Choroid plexus epithelial cell (primary cell): ENCODE data around the gene CSTB.

Experiments used
- DNase-seq: peaks from one replicate; pipeline ENCODE4 v3.0.0-alpha.2; 2010; ENCODE audit warnings: low read depth
- H3K4me3 ChIP-seq: 2 replicates; pipeline ENCODE4 v1.5.1; 2011; ENCODE audit warnings: low read depth, mild to moderate bottlenecking, control low read depth, low read length, moderate library complexity
- TF ChIP-seq, protein P1 (sequence below): conservative IDR thresholded peaks from 2 replicates; pipeline ENCODE4 v1.5.1; 2011; ENCODE audit warnings: low read depth, mild to moderate bottlenecking, control low read depth, inconsistent platforms, low read length, moderate library complexity

The CSTB gene

DNA sequence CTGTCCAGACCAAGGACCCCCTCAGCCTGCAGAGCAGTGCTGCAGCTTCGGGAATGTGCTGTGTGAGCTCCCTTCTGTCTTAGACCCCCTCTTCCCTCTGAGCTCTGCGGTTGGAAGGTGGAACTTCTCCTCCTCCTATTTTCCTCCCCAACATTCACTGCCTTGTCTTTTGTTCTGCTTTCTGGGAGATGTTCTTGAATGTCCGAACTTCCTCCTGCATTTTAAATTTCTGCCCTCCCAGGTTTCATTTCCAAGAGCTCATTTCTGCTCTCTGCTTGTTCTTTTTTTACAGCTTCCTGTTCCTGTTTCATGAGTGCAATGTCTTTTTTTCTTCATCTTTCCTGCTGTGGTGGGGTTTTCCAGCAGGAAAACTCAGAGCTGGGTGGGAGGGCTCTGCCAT, 42.6 kb upstream of the CSTB start:
- TF ChIP-seq, protein P1, sequence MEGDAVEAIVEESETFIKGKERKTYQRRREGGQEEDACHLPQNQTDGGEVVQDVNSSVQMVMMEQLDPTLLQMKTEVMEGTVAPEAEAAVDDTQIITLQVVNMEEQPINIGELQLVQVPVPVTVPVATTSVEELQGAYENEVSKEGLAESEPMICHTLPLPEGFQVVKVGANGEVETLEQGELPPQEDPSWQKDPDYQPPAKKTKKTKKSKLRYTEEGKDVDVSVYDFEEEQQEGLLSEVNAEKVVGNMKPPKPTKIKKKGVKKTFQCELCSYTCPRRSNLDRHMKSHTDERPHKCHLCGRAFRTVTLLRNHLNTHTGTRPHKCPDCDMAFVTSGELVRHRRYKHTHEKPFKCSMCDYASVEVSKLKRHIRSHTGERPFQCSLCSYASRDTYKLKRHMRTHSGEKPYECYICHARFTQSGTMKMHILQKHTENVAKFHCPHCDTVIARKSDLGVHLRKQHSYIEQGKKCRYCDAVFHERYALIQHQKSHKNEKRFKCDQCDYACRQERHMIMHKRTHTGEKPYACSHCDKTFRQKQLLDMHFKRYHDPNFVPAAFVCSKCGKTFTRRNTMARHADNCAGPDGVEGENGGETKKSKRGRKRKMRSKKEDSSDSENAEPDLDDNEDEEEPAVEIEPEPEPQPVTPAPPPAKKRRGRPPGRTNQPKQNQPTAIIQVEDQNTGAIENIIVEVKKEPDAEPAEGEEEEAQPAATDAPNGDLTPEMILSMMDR = no peak
- no peak overlapping the region for H3K4me3 ChIP-seq
- no peak for DNase-seq

DNA sequence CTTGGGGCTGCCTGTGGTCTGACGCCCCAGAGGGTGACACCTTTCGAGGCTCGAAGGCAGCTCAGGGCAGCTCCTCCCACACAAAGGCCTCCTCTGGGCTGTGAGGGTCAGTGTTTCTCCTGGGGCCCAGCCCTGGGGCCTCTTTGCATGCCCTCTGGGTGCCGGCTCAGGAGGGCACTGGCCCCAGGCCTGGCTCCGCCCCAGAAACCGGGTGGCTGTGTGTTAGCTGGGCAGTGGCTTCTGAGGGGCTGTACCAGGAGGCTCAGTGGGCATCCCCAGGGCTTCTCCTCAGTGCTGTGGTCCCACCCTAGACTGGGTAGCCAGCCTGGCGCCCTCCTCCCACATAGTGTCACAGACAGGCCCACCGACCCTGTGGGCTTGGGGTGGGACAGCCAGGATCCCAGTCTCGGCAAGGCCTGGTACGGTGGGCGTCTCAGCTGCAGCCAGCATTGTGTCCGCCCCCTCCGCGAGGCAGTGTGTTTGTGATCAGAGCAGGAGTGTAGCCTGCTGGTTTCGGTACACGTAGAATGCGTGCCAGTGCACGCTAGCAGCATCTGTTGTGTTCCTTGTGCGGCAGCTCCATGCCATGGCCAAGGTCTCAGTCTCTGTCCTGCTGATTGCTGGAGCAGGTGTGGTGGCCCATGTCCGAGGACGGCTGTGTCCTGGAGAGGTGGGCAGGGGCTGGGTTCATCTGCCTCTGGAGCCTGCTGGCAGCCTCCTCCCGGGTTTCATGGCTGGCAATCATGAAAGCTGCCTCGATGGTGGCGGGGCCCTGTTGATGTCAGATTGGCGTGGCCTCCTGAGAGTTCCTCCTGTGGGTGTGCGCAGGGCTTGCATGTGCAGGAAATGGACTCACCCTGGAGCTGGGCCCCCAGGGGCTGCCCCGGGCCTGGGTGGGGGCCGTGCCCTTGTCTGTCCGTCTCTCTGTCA, 41.3 kb upstream of the CSTB start:
- TF ChIP-seq, protein P1 = no peak
- H3K4me3 ChIP-seq = no peak overlapping the region
- no peak for DNase-seq

DNA sequence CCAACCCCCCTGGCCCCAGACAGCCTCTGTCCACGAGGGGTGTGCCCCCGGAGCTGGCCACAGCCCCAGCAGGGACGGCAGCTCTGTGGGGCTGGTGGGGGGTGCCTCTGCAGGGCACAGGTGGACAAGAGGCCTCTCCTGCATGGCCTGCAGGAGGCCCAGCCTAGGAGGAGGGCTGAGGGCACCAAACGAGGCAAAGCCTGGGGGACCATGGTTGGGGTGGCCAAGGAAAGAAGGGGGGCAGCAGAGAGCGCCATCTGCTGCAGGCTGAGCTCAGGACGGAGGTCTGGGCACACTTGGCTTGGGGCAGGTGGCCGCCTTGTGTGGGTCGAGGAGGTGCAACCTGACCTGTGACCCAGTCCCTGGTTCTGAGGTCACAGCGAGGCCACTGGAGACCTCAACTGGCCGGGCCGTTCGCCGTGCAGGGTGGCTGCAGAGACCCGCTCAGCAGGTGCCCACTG, 40.5 kb upstream of the CSTB start:
- H3K4me3 ChIP-seq = no peak overlapping the region
- no peak for DNase-seq
- TF ChIP-seq, protein P1 = peak; percentile 30

DNA sequence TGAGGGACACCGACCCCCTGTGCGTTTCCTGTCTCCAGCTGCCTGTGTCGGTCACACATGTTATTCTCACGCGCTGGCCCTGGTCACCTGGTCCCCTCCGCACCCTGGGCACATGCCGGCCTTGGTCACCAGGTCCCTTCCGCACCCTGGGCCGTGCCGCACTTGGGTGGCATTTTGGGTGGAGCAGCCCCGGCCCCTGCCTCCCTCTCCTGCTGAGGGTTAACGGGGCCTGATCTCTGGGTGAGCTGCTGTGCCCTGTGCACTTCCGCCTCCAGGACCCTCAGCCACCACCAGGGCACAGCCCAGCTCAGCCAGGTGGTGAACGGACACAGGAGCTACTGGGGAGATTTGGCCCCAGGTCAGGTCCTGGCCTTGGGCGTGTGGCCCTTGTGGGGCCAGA, 39.9 kb upstream of the CSTB start:
- H3K4me3 ChIP-seq = no peak overlapping the region
- TF ChIP-seq, protein P1 = no peak
- no peak for DNase-seq

DNA sequence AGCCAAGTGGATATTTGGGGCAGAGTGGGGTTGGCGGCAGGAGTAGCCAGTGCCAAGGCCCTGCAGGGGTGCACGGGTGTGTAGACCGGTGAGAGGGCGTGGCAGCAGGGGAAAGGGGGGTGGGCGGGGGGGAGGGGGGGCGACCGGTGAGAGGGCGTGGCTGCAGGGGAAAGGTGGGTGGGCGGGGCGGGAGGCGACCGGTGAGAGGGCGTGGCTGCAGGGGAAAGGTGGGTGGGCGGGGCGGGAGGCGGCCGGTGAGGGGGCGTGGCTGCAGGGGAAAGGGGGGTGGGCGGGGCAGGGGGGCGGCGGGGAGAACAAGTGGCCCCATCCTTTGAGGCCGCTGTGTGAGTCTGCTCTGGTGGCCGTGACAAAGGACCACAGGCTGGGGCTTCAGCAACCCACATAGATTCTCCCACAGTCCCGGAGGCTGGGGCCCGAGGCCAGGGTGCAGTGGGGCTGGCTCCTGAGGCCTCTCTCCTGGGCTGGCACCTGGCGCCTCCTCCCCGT, 39.1 kb upstream of the CSTB start:
- H3K4me3 ChIP-seq = no peak overlapping the region
- TF ChIP-seq, protein P1 = no peak
- no peak for DNase-seq

DNA sequence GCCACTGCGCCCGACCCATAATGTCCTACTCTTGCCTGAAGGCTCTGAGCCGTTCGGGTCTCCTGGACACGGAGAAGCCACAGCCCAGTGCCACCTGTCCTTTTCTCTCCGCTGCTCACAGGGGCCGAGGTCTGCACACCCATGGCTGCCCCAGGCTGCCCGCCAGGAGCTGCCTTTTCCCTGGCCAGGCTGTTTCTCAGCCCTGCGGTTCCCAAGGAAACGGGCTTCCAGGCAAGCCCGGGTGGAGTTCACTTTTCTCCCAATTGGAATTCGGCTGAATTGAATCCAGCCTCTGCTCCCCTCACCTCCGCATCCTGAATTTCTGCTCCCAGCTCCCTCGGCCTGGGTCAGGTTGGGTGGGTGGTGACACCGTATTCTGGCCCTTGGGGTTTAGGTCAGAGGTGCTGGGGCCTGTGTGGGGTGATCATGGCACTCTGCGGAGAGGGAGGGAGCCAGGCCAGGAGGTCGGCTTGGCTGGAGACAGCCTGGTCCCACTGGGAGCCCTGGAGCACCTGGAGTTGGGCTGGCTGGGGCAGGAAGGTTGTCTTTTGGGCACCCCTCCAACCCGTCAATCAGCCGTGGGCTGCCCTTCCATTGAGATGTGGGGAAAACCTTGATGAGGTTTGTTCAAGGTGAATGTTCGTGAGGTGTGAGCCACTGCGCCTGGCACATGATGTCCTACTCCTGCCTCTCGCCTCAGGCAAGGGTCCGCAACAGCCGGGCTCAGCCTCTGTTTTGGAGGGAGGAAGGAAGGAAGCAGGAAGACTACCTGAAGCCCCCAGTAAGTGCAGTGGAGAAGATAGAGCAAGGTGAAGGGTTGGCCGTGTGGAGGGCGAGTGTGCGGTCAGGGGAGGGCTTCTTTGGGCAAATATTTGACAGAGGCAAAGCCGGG, 38.4 kb upstream of the CSTB start:
- no peak overlapping the region for H3K4me3 ChIP-seq
- no peak for DNase-seq
- TF ChIP-seq, protein P1 = no peak
